Measurements from ENCODE around the gene MRGPRD. TPM values are rescaled to one million over a fixed set of nuclear protein-coding genes. Genes with fewer than 3 reads are reported as not detected.

The MRGPRD gene
- polyA plus RNA-seq, 3 donors, result not detected

- no peak for DNase-seq (ENCODE audit: low read depth in 3 of 3, low spot score in 2 of 3)
These were observed 30.0 kb downstream of the MRGPRD start for GRCh38 chr11:68950762-68951161.

- no peak for DNase-seq (ENCODE audit: low read depth in 3 of 3, low spot score in 2 of 3)
These were observed 30.5 kb downstream of the MRGPRD start for GRCh38 chr11:68950270-68950669.

GRCh38 chr11:68948935-68949334, 31.9 kb downstream of the MRGPRD start:
- DNase-seq (ENCODE audit: low read depth in 3 of 3, low spot score in 2 of 3), result no peak

- no peak for DNase-seq (ENCODE audit: low read depth in 3 of 3, low spot score in 2 of 3)
These were observed 32.3 kb downstream of the MRGPRD start for GRCh38 chr11:68948496-68948895.

- no peak for DNase-seq (ENCODE audit: low read depth in 3 of 3, low spot score in 2 of 3)
These were observed 33.6 kb downstream of the MRGPRD start for GRCh38 chr11:68947151-68947550.

GRCh38 chr11:68946416-68947090, 34.2 kb downstream of the MRGPRD start:
- peak; percentile 43 to 51 (median 46) for DNase-seq (ENCODE audit: low read depth in 3 of 3, low spot score in 2 of 3)

GRCh38 chr11:68942751-68943271, 38.0 kb downstream of the MRGPRD start:
- DNase-seq (ENCODE audit: low read depth in 3 of 3, low spot score in 2 of 3), result no peak

- DNase-seq (ENCODE audit: low read depth in 3 of 3, low spot score in 2 of 3), result no peak
These were observed 38.6 kb downstream of the MRGPRD start for GRCh38 chr11:68942095-68942620.

- no peak for DNase-seq (ENCODE audit: low read depth in 3 of 3, low spot score in 2 of 3)
These were observed 39.3 kb downstream of the MRGPRD start for GRCh38 chr11:68941324-68942094.

- no peak for DNase-seq (ENCODE audit: low read depth in 3 of 3, low spot score in 2 of 3)
These were observed 40.0 kb downstream of the MRGPRD start for GRCh38 chr11:68940651-68941323.

GRCh38 chr11:68939583-68940555, 40.9 kb downstream of the MRGPRD start:
- DNase-seq (ENCODE audit: low read depth in 3 of 3, low spot score in 2 of 3), result no peak

- no peak for DNase-seq (ENCODE audit: low read depth in 3 of 3, low spot score in 2 of 3)
These were observed 41.8 kb downstream of the MRGPRD start for GRCh38 chr11:68938816-68939582.

GRCh38 chr11:68938088-68938487, 42.7 kb downstream of the MRGPRD start:
- DNase-seq (ENCODE audit: low read depth in 3 of 3, low spot score in 2 of 3), result no peak

GRCh38 chr11:68936676-68937620, 43.8 kb downstream of the MRGPRD start:
- no peak for DNase-seq (ENCODE audit: low read depth in 3 of 3, low spot score in 2 of 3)

GRCh38 chr11:68936358-68936636, 44.5 kb downstream of the MRGPRD start:
- no peak for DNase-seq (ENCODE audit: low read depth in 3 of 3, low spot score in 2 of 3)

GRCh38 chr11:68935516-68936357, 45.0 kb downstream of the MRGPRD start:
- DNase-seq (ENCODE audit: low read depth in 3 of 3, low spot score in 2 of 3), result no peak

GRCh38 chr11:68935066-68935465, 45.7 kb downstream of the MRGPRD start:
- DNase-seq (ENCODE audit: low read depth in 3 of 3, low spot score in 2 of 3), result no peak

Data from right renal cortex interstitium (tissue), 3 donors.